ENCODE results near the gene TBXAS1. TPM values are rescaled to one million over a fixed set of nuclear protein-coding genes. Genes with fewer than 3 reads are reported as not detected.

The TBXAS1 gene
- total and polyA plus RNA-seq, 2 of the 8 experiments (the other 6 are each of a cell fraction or from before 2014, with no cell fraction given): 0.86 to 2.1 TPM

- Histone ChIP-seq H3K4me1 (replicated peaks in 1 of 4; ENCODE audit: control insufficient read depth in 3 of 4, insufficient read depth in 4 of 4, low read length in 3 of 4) (no peaks in the 10 kb centered on the region), H3K9me3 (ENCODE audit: insufficient read depth in 2 of 2, low read depth in 1 of 2, low read length in 1 of 2) (0 out of 4 replicates have a peak, but pooled peaks cover 2 to 5% of the 10 kb centered on the region in 2 experiments), H3K4ac (replicated peaks; ENCODE audit: insufficient read length, low read depth, low read length) (no peak overlapping the region), H4K8ac (ENCODE audit: extremely low read depth, insufficient read depth, low read length) (no peak overlapping the region), H2BK120ac (replicated peaks; ENCODE audit: low read depth, low read length) (no peak overlapping the region), H3K23ac (ENCODE audit: insufficient read length) (no peak overlapping the region), H2BK5ac (ENCODE audit: low read depth, low read length) (no peak overlapping the region), H3K56ac (replicated peaks; ENCODE audit: insufficient read length, low read depth, low read length) (no peak overlapping the region), H4K91ac (replicated peaks; ENCODE audit: insufficient read length, low read length) (no peak overlapping the region), H3K79me1 (ENCODE audit: low read depth, low read length) (no peaks in the 10 kb centered on the region), H3K14ac (ENCODE audit: insufficient read length) (no peak overlapping the region), H3K4me2 (ENCODE audit: insufficient read depth in 1 of 2, low read depth in 2 of 2, low read length in 2 of 2) (no peak overlapping the region), H3K23me2 (ENCODE audit: low read depth, low read length) (no peaks in the 10 kb centered on the region), H2BK12ac (ENCODE audit: low read depth, low read length) (no peak overlapping the region), H3K79me2 (ENCODE audit: control insufficient read depth in 1 of 2, insufficient read depth in 2 of 2, low read length in 2 of 2) (no peaks in the 10 kb centered on the region), H3K4me3 (ENCODE audit: extremely low read depth in 1 of 4, insufficient read depth in 2 of 4, low read depth in 3 of 4, low read length in 4 of 4) (no peak overlapping the region), H3K18ac (ENCODE audit: extremely low read depth, low read length) (no peak overlapping the region), H3K27ac (ENCODE audit: low read depth, low read length) (no peak overlapping the region), H2BK15ac (ENCODE audit: low read length) (no peak overlapping the region), H3K9ac (replicated peaks in 1 of 4; ENCODE audit: extremely low read depth in 1 of 4, low read depth in 3 of 4, low read length in 3 of 4) (no peak overlapping the region), H2BK20ac (ENCODE audit: low read length) (no peak overlapping the region), H4K20me1 (replicated peaks in 1 of 2; ENCODE audit: control insufficient read depth in 1 of 2, insufficient read depth in 2 of 2, low read length in 2 of 2) (no peaks in the 10 kb centered on the region), H3K27me3 (replicated peaks in 1 of 4; ENCODE audit: control insufficient read depth in 3 of 4, extremely low read depth in 1 of 4, insufficient read depth in 3 of 4, low read length in 3 of 4) (no peaks in the 10 kb centered on the region), H3K36me3 (ENCODE audit: control insufficient read depth in 2 of 4, insufficient read depth in 4 of 4, low read length in 3 of 4) (no peaks in the 10 kb centered on the region), H2AK5ac (ENCODE audit: low read depth, low read length) (no peak overlapping the region), H4K5ac (ENCODE audit: insufficient read length, low read depth, low read length) (no peak overlapping the region), H2AFZ (ENCODE audit: low read length) (no peak overlapping the region)
- ChIA-PET POLR2A (ENCODE audit: partially characterized antibody) (interaction anchor here (1.2 kb wide), 1 partner anchor 17 kb away, joined by 3 read pairs; no protein-coding TSS in a partner anchor), CTCF (ENCODE audit: partially characterized antibody) (interaction anchor here (0.8 kb wide), 1 partner anchor 169 kb away, joined by 3 read pairs; no protein-coding TSS in a partner anchor)
- DNase-seq (ENCODE audit: low read depth in 1 of 2, low spot score in 2 of 2) (no peak), FAIRE-seq (no peak)
- WGBS, 2 experiments (ENCODE audit: extremely low coverage in 1 of 2, insufficient coverage in 1 of 2, insufficient read length in 1 of 2, insufficient replicate concordance in 2 of 2, low coverage in 1 of 2, low lambda C conversion rate in 2 of 2, missing lambda C conversion rate in 1 of 2): 91% methylated on average over 2 of the region's 2 CpGs; no CpG with 5 or more reads in 1 of the 2 experiments
- TF ChIP-seq SIRT6 (IDR thresholded peaks at IDR 0.05; ENCODE audit: low read length) (no peak), MAFK (IDR thresholded peaks at IDR 0.05; ENCODE audit: low read depth, low read length) (no peak), USF2 (IDR thresholded peaks at IDR 0.05; ENCODE audit: low read length) (no peak), JUN (IDR thresholded peaks at IDR 0.05; ENCODE audit: low read depth, low read length) (no peak), CHD2 (IDR thresholded peaks at IDR 0.05; ENCODE audit: low read length) (no peak), FOSL1 (IDR thresholded peaks at IDR 0.05; ENCODE audit: insufficient read depth, low read depth, low read length) (no peak), CBX8 (IDR thresholded peaks at IDR 0.05; ENCODE audit: borderline replicate concordance, low read depth, low read length) (no peak), CTBP2 (IDR thresholded peaks at IDR 0.05; ENCODE audit: borderline replicate concordance, insufficient read depth, insufficient read length, low read length) (no peak), ATF3 (IDR thresholded peaks at IDR 0.05; ENCODE audit: insufficient read depth, low read depth, low read length) (no peak), PHF8 (conservative IDR thresholded peaks at IDR 0.05; ENCODE audit: low read depth, low read length) (no peak), TAF1 (IDR thresholded peaks at IDR 0.05; ENCODE audit: low read depth, low read length) (no peak), YY1 (IDR thresholded peaks at IDR 0.05; ENCODE audit: low read depth, low read length) (no peak)
- TF ChIP-seq, protein P1, sequence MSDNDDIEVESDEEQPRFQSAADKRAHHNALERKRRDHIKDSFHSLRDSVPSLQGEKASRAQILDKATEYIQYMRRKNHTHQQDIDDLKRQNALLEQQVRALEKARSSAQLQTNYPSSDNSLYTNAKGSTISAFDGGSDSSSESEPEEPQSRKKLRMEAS (IDR thresholded peaks at IDR 0.05): no peak
Measured at GRCh38 chr7:139797607-139798006, 31.5 kb upstream of the TBXAS1 start.

Data from H1 (cell line).